GM23248 (cell line): ENCODE measurements around the gene CHRNG. TPM values are rescaled to one million over a fixed set of nuclear protein-coding genes. Genes with fewer than 3 reads are reported as not detected.
A peak's percentile ranks its signal among the peaks of the same experiment; 100 is the strongest.

Experiments used
- DNase-seq: peaks from one replicate; pipeline ENCODE4 v3.0.0-alpha.2; 2015
- H2AFZ ChIP-seq: fragments of 200-600 bp; sonication (generic); 2 replicates; pipeline ENCODE4 v1.6.1; 2016; ENCODE audit warnings: antibody characterized with exemption
- H3F3A ChIP-seq: fragments of 200-600 bp; sonication (generic); 2 replicates; pipeline ENCODE4 v1.6.1; 2016; ENCODE audit warnings: mild to moderate bottlenecking, antibody characterized with exemption, mixed run types; ENCODE audit not compliant: insufficient read depth
- H3K27ac ChIP-seq: fragments of 200-600 bp; sonication (generic); 2 replicates; pipeline ENCODE4 v1.5.1; 2016; ENCODE audit warnings: mild to moderate bottlenecking
- H3K27me3 ChIP-seq: fragments of 200-600 bp; sonication (generic); replicated peaks from 2 replicates; pipeline ENCODE4 v1.6.1; 2016; ENCODE audit warnings: mild to moderate bottlenecking; ENCODE audit not compliant: insufficient read depth
- H3K36me3 ChIP-seq: fragments of 200-600 bp; sonication (generic); 2 replicates; pipeline ENCODE4 v1.6.1; 2016; ENCODE audit warnings: low read depth, mild to moderate bottlenecking
- H3K4me1 ChIP-seq: fragments of 200-600 bp; sonication (generic); 2 replicates; pipeline ENCODE4 v1.6.1; 2016; ENCODE audit warnings: mild to moderate bottlenecking; ENCODE audit not compliant: insufficient read depth
- H3K4me2 ChIP-seq: fragments of 200-600 bp; sonication (generic); one replicate; pipeline ENCODE4 v1.6.1; 2016; ENCODE audit warnings: mild to moderate bottlenecking; ENCODE audit not compliant: unreplicated experiment
- H3K4me3 ChIP-seq: fragments of 200-600 bp; sonication (generic); 2 replicates; pipeline ENCODE4 v1.5.1; 2016; ENCODE audit warnings: mild to moderate bottlenecking
- H3K79me2 ChIP-seq: fragments of 200-600 bp; sonication (generic); 2 replicates; pipeline ENCODE4 v1.6.1; 2016; ENCODE audit warnings: mild to moderate bottlenecking; ENCODE audit not compliant: insufficient read depth
- H3K9ac ChIP-seq: fragments of 200-600 bp; sonication (generic); 2 replicates; pipeline ENCODE4 v1.6.1; 2016; ENCODE audit warnings: mild to moderate bottlenecking
- H3K9me2 ChIP-seq: fragments of 200-600 bp; sonication (generic); 2 replicates; pipeline ENCODE4 v1.6.1; 2016; ENCODE audit warnings: mixed run types, mild to moderate bottlenecking, moderate library complexity; ENCODE audit not compliant: insufficient read depth
- H3K9me3 ChIP-seq: fragments of 200-600 bp; sonication (generic); one replicate; pipeline ENCODE4 v1.6.1; 2017; ENCODE audit warnings: low read depth
- H4K20me1 ChIP-seq: fragments of 200-600 bp; sonication (generic); 2 replicates; pipeline ENCODE4 v1.6.0; 2016; ENCODE audit not compliant: insufficient read depth
- EZH2 ChIP-seq: fragments of 200-600 bp; sonication (generic); IDR thresholded peaks from 2 replicates; pipeline ENCODE4 v1.6.1; 2018; ENCODE audit warnings: antibody characterized with exemption, mild to moderate bottlenecking; ENCODE audit not compliant: insufficient read depth, poor library complexity, severe bottlenecking
- EZH2phosphoT487 ChIP-seq: fragments of 200-600 bp; sonication (generic); IDR thresholded peaks from 2 replicates; pipeline ENCODE4 v1.6.1; 2018; ENCODE audit warnings: antibody characterized with exemption, moderate library complexity, mild to moderate bottlenecking, low read depth; ENCODE audit not compliant: insufficient read depth
- WGBS, 2 experiments: methylation state at CpG; one replicate each; pipeline ENCODE4 v1.1.6; 2015 to 2017; ENCODE audit warnings: low lambda C conversion rate in 2 of 2, low coverage in 1 of 2; ENCODE audit errors: missing lambda C conversion rate in 2 of 2; 5-methylcytosine and 5-hydroxymethylcytosine counted together
- in situ Hi-C: fragments of 300-500 bp; cut with MboI; formaldehyde crosslinking; loops from 2 replicates; pipeline ENCODE4 v1.15.0; 2020
- polyA plus RNA-seq: library from polyadenylated mRNA; unstranded; fragments of >200 nt; fragmentation: Nextera tagmentation; extraction: Ambion mirVana; gene quantifications from 2 replicates; pipeline ENCODE4 v1.2.1, GENCODE V29; 2016
- total RNA-seq: library from RNA; depleted of rRNA; stranded (reverse); fragments of >200 nt; shearing (Covaris generic); gene quantifications from 2 replicates; pipeline ENCODE4 v1.2.3, GENCODE V29; 2014

The CHRNG gene
- total and polyA plus RNA-seq, 2 experiments from 2014 or later = not detected

DNA sequence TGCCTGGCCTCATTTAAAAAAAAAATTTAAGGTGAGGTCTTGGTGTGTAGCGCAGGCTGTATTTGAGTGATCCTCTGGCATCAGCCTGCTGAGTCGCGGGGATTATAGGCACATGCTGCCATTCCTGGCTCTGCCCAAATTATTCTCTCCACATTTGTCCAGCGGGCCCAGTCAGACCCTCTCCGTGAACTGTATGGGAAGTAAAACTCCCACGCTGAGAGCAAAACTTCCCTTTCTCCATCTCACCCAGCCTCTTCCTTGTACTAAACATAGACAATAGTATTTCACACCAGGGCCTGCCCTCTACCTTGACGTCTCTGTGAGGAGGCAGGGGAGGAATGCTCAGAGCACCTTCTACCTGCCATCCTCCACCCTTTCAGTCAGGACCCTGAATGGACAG is 48.0 kb downstream of the CHRNG start:
- Histone ChIP-seq H3K9ac (no peak overlapping the region), H3K9me2 (no peaks in the 10 kb centered on the region), H3K9me3 (no peaks in the 10 kb centered on the region), H3K4me2 (no peak overlapping the region), H4K20me1 (no peaks in the 10 kb centered on the region), H3K4me1 (peaks cover 8% of the 10 kb centered on the region), H3F3A (peaks cover 12% of the 10 kb centered on the region), H3K27ac (no peak overlapping the region), H3K79me2 (no peaks in the 10 kb centered on the region), H3K4me3 (no peak overlapping the region), H2AFZ (no peak overlapping the region), H3K27me3 (no peaks in the 10 kb centered on the region), H3K36me3 (no peaks in the 10 kb centered on the region; the same call in 1 of the 2 replicates)
- no peak for TF ChIP-seq EZH2phosphoT487
- TF ChIP-seq EZH2 = no peak
- DNase-seq = no peak
- in situ Hi-C loops = no loop called here
- WGBS, 2 experiments = 76 to 81% methylated on average over 7 of the region's 7 CpGs

DNA sequence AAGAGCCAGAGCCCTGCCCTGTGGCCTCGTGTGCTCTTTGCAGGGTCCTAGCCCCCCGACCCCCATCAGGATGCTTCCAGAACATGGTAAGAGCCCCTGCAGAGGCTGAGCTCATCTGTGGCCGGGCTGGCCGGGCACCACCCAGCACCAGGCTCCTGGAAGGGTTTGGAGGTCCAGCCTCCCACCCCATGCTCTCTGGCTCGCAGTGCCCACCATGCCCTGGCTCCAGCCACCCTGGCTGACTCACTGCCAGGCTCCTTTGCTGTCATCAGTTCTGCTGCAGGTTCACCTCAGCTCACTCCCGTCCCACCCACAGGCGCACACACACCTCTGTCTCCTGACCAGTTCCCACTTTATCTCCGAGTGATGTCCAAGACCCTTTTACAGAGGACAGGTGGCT is 48.5 kb downstream of the CHRNG start:
- H3K4me2 ChIP-seq = no peak overlapping the region
- H3K4me3 ChIP-seq = no peak overlapping the region
- no peak for DNase-seq
- no peaks in the 10 kb centered on the region for H3K79me2 ChIP-seq
- H3K36me3 ChIP-seq = no peaks in the 10 kb centered on the region; the same call in 1 of the 2 replicates
- in situ Hi-C loops = no loop called here
- H3K9ac ChIP-seq = no peak overlapping the region
- H3K27me3 ChIP-seq = no peaks in the 10 kb centered on the region
- no peaks in the 10 kb centered on the region for H3K9me2 ChIP-seq
- no peaks in the 10 kb centered on the region for H4K20me1 ChIP-seq
- peaks cover 13% of the 10 kb centered on the region for H3K4me1 ChIP-seq
- no peak overlapping the region for H3K27ac ChIP-seq
- 79 to 91% methylated on average over 5 to 6 of the region's 8 CpGs for WGBS, 2 experiments
- no peak overlapping the region for H2AFZ ChIP-seq
- TF ChIP-seq EZH2 (no peak), EZH2phosphoT487 (no peak)
- H3F3A ChIP-seq = peaks cover 17% of the 10 kb centered on the region
- H3K9me3 ChIP-seq = no peaks in the 10 kb centered on the region

DNA sequence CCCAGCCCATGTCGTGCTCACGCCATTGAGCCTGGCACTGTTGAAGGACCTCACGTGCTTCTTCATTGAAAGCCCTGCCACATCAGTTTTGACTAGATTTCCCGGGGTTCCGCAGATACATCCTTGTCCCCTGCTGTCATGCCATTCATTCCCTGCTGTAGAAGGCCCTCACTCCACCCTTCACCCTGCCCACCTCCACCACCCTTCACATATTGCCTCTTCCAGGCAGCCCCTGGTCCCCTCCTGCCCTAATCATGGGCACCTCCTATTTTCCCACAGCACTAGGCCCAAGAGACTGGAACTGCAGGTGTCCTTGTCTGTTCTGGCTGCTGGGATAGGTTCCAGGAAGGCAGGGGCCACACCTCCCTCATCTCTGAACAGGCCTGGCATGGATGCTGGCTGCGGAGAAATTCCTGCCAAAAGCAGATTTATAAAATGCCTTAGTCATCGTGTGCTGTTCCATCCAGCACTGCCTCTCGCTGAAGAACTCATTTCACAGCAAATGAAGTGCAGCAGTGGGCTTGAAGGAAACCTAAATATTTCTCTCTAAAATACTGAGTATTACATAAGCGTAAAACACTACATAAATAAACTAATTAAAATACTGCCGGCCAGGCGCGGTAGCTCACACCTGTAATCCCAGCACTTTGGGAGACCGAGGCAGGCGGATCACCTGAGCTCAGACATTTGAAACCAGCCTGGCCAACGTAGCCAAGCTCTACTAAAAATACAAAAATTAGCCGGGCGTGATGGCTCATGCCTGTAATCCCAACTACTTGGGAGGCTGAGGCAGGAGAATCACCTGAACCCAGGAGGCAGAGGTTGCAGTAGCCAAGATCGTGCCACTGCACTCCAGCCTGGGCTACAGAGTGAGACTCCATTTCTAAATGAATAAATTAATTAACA is 49.4 kb downstream of the CHRNG start:
- peak; percentile 92 for DNase-seq
- H3K4me3 ChIP-seq = no peak overlapping the region
- H3K27me3 ChIP-seq = no peaks in the 10 kb centered on the region
- H3K9me3 ChIP-seq = no peaks in the 10 kb centered on the region
- H3K36me3 ChIP-seq = no peaks in the 10 kb centered on the region; the same call in 1 of the 2 replicates
- no peaks in the 10 kb centered on the region for H4K20me1 ChIP-seq
- H3K79me2 ChIP-seq = no peaks in the 10 kb centered on the region
- peaks cover 17% of the 10 kb centered on the region for H3F3A ChIP-seq
- no peaks in the 10 kb centered on the region for H3K9me2 ChIP-seq
- in situ Hi-C loops = no loop called here
- peak overlapping the region; percentile 59 for H3K27ac ChIP-seq
- peak overlapping the region; percentile 20; the same call in 1 of the 2 replicates for H3K9ac ChIP-seq
- whole genome bisulfite sequencing, 2 experiments = 40 to 41% methylated on average over 18 of the region's 18 CpGs
- peaks cover 18% of the 10 kb centered on the region for H3K4me1 ChIP-seq
- peak overlapping the region; percentile 63 for H3K4me2 ChIP-seq
- H2AFZ ChIP-seq = no peak overlapping the region
- TF ChIP-seq EZH2 (no peak), EZH2phosphoT487 (no peak)

DNA sequence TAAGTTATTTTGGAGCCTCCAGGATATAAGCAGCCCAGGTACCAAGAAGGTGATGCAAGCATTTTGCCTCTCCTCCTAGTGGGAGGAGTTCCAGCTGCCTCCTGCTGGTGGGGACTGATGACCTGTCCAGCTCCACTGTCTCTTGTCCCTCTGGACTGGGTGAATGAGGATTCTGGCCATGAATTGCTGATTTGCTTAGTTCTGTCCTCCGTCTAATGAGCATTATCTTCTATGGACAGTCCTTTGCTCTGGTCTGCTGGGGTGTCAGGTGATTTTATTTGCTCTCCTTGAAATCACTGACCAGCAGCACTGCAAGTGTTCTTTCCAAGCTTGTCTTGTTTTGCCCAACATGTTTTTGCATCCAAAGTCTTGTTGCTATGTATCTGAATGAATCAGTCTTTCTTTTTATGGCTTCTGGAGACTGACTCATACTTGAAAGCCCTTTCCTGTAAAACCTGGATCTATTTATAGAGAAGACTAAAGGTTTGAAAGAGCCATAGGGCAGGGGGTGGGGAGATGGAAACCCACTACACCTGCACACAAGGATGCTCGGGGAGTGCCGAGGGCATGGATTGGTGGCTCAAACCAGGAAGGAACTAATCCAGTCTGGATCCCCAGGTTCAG is 53.4 kb downstream of the CHRNG start:
- 69 to 73% methylated on average over 3 of the region's 3 CpGs for WGBS, 2 experiments
- H3K9ac ChIP-seq = peak overlapping the region; percentile 52
- in situ Hi-C loops = no loop called here
- TF ChIP-seq EZH2phosphoT487 (no peak), EZH2 (no peak)
- H3K4me1 ChIP-seq = peaks cover 18% of the 10 kb centered on the region
- no peak overlapping the region for H3K4me3 ChIP-seq
- H3K9me3 ChIP-seq = no peaks in the 10 kb centered on the region
- H2AFZ ChIP-seq = no peak overlapping the region
- DNase-seq = peak; percentile 93
- H3K79me2 ChIP-seq = no peaks in the 10 kb centered on the region
- H3K27ac ChIP-seq = peak overlapping the region; percentile 74
- no peaks in the 10 kb centered on the region for H3K36me3 ChIP-seq
- peak overlapping the region; percentile 55 for H3K4me2 ChIP-seq
- H3K9me2 ChIP-seq = no peaks in the 10 kb centered on the region
- H3F3A ChIP-seq = peaks cover 17% of the 10 kb centered on the region
- no peaks in the 10 kb centered on the region for H4K20me1 ChIP-seq
- H3K27me3 ChIP-seq = no peaks in the 10 kb centered on the region
